ENCODE data around the gene NUF2.
A peak's percentile ranks its signal among the peaks of the same experiment; 100 is the strongest.
"Not testable (repeated sequence)": the region's sequence is repeated elsewhere in the genome, so short reads cannot be mapped to it uniquely, and the experiment has no call there.

The NUF2 gene

DNA sequence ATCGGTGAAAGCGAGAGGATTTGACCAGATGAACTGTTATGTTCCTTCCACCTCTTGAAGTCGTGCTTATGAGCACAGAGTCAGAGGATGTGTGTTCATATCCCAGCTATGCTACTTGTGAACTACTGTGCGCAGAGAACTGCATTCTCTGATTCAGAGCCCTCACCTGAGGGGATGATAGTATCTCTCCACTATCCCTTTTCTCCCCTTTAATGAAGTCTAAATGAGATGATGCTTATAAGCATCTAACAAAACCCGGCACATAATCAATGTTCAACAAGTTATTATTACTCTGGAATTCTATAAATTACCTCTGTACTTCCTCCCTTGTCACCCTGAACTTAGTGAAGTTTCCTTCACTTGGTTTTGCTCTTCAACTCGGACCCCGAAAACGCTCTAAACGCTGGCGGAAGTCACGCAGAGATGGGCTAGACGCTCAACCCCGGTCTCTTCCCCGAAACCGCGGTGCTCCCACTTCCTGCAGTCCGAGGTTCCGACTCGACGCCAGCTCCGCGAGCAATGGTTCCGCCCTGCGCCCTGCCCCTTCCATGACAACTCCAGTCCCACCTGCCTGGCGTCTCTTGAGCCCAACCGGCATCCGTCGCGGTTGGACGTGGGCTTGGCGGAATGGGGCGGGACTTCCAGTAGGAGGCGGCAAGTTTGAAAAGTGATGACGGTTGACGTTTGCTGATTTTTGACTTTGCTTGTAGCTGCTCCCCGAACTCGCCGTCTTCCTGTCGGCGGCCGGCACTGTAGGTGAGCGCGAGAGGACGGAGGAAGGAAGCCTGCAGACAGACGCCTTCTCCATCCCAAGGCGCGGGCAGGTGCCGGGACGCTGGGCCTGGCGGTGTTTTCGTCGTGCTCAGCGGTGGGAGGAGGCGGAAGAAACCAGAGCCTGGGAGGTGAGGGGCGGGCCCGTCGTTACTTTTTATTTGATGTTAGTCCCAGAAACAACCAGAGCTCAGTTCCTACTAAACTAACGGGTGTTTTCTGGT is at the start of gene NUF2:
TSS of gene NUF2 (plus strand) at position 644 of the 995 bp plus-strand sequence. CDS start 4,098 bp downstream, outside the sequence.
- peak; percentile 98 for DNase-seq

DNA sequence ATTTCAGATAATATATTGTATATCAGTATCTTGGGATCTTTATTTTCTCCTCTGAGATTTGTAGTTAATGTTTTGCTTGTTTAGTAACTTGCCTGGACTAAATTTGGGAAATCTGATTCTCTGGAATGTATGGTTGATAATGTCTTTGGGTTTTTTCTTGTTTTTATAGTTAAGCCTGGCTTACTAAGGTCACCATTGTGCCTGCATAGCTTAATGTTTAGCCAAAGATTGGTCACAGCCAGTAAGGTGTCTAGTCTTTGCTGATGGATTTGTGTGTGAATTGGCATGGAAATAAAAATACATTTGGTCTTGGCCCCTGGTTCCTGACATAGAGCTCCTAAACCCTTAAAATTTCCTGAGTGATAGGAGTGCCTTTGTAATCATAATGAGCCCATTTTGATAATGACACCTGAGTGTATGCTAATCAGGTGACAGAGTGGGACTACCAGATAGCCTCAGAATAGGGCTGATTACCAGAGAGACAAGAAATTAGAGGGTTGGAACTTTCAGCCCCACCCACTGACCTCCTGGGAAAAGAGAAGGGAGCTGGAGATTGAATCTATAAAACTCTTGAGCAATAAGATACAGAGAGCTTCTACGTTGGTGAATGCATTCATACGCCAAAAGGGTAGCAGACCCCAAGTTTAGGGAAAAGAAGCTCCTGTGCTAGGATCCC is 47.9 kb upstream of the NUF2 start:
- no peak for DNase-seq

DNA sequence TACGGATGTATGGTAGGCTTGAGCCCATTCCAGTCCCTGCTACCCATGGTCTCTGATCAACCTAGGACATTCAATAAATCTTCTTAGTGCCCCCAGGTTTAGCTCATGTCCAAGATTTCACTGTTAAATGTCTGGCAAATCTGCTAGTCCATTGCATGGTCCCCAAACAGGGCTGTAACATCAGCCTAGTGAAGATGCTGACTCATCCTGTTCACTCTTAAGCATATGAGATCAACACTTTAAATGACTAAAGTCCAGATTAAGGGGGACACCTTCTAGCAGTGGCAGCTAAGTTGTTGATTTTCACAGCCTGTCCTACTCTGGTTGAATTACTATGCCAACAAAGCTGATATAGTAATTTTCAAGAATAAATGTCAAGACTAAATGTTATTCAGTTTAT is 46.5 kb upstream of the NUF2 start:
- no peak for DNase-seq

DNA sequence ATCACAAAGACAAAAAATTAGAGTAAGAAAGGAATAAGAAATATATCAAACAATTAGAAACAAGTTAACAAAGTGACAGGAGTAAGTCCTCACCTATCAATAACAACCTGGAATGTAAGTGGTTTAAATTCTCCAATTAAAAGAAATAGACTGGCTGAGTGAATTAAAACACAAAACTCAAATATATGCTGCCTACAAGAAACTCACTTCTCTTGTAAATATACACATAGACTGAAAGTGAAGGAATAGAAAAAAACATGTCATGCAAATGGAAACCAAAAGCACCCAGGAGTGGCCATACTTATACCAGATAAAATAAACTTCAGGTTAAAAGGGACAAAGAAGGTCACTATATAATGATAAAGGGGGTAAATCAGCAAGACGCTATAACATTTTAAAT is 43.2 kb upstream of the NUF2 start:
- no peak for DNase-seq

DNA sequence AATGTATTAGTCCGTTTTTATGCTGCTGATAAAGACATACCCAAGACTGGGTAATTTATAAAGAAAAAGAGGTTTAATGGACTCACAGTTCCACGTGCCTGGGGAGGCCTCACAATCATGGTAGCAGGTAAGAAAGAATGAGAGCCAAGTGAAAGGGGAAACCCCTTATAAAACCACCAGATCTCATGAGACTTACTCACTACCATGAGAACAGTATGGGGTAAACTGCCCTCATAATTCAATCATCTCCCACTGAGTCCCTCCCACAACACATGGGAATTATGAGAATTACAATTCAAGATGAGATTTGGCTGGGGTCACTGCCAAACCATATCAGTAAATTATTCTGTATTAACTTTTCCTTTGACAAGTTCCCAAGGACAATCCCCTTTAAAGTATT is 36.9 kb upstream of the NUF2 start:
- not testable (repeated sequence) for DNase-seq

DNA sequence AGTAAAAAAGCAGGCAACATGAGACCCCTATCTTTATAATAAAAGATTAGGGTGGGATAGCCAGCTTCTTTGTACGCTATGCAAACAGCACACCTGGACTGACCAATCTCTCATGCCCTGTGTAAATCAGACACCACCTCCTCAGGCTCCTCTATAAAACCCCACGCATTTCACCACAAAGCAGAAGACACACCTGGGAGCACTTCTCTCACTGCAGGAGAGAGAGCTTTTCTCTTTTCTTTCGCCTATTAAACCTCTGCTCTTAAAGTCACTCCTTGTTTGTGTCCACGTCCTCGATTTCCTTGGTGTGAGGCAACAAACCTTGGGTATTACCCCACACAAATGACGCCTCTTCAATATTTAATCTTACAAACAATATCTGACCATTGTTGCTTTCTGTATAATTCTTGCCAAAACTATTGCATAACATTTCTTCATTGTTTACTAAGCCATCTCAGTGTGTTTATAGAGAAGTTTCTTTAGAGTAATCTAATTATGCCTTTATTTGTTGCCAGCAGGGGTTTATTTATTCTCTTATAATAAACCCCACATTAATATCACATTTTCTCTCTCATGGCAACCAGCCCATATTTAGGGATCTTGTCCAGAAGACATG is 31.6 kb upstream of the NUF2 start:
- DNase-seq, result no peak

DNA sequence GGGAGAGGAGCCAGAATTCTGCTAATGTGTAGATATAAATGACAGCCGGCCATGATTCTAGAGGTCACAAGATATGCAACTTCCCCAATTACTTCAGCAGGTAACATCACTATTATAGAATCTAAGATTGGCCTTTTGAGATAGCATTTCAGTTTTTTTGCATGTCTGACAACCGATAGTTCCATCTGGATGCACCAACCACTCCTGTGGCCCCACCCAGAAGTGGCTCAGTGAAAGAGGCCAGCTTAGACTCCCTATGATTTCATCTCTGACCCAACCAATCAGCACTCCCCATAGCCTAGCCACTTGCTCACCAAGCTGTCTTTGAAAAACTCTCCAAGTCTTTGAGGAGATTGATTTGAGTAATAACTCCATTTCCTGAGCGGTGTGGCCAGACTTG is 30.3 kb upstream of the NUF2 start:
- DNase-seq, result no peak

DNA sequence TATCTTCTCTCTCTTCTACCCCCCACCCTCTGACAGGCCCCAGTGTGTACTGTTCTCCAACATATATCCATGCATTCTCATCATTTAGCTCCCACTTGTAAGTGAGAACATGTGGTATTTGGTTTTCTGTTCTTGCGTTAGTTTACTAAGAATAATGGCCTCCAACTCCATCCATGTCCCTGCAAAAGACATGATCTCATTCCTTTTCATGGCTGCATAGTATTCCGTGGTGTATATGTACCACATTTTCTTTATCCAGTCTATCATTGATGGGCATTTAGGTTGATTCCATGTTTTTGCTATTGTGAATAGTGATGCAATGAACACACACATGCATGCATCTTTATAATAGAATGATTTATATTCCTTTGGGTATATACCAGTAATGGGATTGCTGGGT is 29.6 kb upstream of the NUF2 start:
- not testable (repeated sequence) for DNase-seq

DNA sequence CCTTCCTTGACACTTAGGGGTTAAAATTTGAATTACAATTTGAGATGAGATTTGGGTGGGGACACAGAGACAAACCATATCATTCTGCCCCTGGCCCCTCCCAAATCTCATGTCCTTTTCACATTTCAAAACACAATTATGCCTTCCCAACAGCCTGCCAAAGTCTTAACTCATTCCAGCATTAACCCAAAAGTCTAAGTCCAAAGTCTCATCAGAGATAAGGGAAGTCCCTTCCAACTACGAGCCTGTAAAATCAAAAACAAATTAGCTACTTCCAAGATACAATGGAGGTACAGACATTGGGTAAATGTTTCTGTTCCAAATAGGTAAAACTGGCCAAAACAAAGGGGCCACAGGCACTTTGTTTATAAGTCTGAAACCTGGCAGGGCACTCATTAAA is 28.3 kb upstream of the NUF2 start:
- not testable (repeated sequence) for DNase-seq

DNA sequence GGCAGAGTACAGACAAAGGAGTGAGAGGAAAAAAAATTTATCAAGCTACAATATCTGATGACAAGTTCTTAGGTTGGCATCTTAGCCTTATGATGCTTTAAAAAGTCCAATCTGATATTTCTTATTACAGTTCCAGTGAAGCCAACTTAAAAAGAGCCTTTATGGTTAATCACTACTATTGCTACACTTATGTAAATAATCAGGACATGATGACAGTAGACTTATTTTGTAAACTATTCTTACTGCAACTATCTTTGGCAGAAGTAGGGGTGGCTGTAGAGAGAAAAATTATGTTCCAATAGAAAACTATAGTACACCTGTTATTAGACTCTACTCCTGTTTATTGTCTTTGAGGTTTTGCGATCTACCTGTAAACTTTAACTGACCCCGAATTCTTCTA is 25.8 kb upstream of the NUF2 start:
- no peak for DNase-seq

DNA sequence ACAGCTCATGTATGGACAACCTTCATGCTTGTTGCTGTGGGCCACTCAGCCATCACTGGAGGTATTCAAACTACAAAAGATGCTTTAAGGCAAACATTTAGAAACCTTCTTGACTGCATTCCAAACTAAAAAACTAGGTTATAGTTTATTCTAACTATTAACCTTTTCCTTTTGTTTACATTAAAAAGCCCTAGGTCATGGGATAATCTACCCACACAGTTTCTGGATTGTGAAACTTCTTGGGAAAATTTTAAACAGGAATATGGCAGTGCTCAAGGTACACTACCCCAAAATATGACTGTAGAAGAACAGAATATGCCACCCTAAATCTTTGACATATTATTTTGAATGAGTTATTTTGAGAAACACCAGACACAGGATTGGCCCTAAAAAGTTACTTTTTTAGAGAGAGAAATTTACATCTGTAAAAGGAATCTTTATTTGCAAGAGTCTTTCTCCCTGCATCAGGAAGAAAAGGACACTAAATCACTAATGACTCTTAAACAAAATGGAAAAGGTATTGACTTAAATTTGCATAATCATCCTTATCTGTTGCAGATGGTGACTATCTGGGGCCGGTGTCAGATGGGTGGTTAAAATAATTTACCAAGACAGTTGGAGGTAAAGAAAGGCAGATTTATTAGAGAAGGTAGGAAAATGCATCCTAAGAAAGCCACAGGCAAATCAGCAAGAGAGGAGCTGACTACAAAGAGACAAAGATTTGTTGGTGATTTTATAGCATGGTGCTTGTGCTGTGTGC is 25.1 kb upstream of the NUF2 start:
- DNase-seq, result no peak

DNA sequence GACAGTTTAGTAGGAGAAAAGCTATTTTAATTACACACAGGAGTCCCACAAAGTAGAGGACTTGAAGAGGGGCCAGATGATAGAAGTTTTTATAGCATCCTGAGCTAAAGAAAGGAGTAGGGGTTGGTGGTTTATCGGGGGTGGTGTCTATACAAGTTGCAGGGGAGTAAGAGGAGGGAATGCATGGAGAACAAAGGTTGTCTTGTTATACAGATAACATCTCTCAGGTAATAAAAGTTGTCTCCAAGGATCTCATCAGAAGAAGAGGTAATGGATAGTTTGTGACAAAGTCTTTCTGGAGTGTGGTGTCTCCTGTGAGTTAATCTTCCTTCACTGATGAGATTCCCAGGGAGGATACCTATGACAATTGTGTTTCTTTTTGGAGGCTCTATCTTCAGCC is 23.4 kb upstream of the NUF2 start:
- no peak for DNase-seq

DNA sequence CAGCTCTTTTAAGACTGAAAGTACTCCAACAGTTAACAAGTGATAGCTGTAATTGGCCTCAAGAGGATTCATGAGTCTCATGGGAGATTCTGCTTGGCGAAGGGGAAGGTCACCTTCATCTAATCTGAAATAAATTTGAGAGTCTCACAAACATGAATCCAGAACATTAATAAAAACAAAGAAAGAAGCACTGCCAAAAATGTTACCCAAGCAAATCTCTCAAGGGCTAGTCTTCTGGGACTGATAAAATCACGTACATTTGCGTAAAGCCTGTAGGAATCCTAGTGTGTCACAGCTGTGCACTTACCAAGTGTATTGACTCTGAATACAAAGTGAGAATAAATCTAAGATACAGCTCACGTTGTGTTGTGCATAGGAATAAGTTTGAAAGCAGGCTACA is 21.2 kb upstream of the NUF2 start:
- no peak for DNase-seq

DNA sequence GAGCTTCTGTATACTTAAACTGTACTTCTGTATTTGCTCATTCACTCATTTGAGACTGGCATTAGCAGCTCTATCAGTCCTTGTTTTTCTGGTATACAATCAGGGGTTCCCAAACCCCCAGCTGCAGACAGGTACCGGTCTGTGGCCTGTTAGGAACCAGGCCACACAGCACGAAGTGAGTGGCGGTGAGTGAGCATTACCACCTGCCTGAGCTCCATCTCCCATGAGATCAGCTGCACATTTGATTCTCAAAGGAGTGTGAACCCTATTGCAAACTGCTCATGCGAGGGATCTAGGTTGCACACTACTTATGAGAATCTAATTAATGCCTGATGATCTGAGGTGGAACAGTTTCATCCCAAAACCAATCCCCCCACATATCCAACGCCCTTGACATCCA is 18.2 kb upstream of the NUF2 start:
- no peak for DNase-seq

DNA sequence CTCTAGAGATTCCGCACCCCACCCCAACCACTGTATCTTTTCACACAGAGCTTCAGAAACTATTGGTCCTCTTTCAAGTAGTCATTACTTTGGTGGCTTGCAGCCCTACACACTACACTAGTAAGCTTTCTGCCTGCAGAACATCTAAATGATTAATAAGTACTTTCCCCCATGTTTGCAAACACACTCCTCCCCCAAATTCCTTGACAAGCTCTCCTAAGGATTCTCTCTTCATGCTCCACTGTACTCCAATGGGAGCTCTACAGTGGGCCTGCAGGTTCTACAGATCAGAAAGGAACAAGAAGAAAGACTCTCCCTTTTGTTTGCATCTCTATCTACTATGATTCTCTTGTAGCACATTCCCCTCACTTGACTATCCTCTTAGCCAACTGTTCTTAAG is 16.3 kb upstream of the NUF2 start:
- no peak for DNase-seq

DNA sequence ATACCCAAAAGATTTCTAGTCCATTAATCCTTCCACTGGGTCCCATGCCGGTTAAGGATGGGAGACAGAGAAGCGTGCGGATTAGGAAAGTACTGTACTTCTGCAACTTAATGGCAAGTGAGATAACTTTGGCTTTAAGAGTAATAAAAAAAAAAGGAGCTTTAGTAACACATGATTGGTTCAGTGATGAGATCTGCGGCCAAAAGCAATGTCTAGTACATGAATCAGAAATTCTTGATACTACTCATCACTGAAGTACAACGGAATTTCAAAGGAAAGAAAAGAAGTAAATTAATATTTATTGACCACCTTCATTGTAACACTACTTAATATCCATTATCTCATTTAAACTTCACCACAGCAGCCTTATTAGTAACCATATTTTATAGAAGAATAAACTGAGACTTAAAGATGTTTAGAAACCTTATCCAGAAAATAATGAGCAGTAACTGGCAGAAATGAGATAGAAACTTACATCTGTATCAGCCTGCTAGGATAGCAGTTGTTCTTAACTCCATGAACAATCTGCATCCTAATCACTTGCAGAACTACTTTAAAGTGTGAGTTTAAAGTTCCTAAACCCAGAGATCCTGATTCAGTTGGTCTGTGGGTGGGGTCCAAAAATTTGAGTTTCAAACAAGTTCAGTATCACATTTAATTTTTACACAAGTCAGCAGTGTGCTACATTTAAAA is 14.1 kb upstream of the NUF2 start:
- no peak for DNase-seq

DNA sequence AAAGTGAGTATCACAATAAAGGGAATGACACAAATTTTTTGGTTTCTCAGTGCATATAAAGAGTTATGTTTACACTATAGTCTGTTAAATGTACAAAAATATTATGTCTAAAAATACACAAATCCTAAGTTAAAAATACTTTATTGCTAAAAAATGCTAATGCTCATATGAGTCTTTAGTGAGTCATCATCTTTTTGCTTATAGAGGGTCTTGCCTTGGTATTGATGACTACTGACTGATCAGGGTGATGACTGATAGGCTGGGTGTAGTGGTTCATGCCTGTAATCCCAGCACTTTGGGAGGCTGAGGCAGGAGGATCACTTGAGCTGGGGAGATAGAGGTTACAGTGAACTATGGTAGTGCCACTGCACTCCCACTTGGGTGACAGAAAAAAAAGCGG is 12.9 kb upstream of the NUF2 start:
- DNase-seq, result no peak

DNA sequence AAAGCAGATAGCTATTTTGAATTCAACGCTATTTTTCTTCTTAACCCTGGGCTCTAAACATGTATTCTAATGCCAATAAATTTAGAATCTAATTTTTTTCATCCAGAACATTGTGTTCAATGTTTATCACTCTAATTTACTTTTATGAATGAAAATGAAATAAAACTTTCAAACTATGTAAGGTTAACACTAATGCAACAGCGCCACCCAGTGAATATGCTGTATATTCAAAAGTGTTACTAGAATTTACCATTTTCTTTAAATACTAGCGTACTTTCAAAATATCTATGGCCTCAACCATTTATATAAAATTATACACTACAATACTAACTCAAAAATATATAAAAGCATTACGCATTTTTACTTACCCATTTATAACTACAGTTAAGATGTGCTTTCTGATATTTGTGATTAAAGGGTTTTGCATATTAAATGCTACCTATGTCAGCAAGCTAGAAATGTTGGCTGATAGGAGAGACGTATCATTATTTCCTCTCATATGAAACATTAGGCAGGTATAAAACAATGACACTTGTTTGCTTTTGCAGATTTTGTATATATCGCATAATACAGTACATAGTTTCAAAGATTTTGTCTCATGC is 5.9 kb upstream of the NUF2 start:
- DNase-seq, result peak; percentile 55

DNA sequence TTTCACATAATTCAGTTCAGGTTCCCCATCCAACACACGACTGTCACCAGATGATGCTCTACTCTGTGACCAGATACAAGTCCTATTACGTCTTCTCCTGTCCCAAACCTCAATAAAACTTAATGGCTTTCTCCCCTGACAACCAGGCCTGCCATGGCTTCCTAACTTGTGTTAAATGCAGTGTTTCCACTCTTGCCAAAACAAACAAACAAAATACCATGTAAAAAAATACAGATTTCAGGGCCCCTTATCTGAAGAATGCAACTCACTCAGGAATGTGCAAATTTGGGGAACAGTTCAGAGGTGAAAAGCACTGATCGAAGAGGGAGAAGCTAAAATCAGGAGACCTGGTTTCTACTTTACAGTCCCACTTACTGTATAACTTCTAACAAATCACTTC is 863 bp upstream of the NUF2 start:
- no peak for DNase-seq

DNA sequence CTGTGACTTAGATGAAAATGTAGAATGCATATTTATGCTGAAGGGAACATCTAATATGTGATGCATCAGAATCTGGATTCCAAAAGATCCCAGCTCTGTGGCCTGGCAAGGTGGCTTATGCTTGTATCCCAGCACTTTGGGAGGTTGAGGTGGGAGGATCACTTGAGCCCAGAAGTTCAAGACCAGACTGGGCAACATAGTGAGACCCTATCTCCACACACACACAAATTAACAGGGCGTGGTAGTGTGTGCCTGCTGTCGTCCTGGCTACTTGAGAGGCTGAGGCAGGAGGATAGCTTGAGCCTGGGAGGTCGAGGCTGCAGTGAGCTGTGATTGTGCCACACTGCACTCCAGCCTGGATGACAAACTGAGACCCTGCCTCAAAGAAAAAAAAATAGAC is 1.6 kb downstream of the NUF2 start:
- not testable (repeated sequence) for DNase-seq

DNA sequence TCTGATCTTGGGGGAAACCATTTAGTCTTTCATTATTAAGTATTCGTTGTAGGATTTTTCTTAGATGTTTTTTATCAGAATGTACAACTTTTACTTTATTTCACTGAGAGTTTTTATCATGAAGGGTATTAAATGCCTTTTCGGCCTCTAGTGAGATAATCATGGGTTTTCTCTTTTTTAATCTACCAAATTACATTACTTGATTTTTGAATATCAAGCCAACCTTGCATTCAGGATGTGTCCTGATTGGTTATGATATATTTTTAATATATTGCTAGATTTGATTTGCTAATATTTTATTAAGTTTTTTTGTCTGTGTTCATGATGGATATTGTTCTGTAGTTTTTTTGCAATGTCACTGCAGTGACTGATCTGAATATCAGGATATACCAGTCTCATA is 9.4 kb downstream of the NUF2 start:
- DNase-seq, result no peak

DNA sequence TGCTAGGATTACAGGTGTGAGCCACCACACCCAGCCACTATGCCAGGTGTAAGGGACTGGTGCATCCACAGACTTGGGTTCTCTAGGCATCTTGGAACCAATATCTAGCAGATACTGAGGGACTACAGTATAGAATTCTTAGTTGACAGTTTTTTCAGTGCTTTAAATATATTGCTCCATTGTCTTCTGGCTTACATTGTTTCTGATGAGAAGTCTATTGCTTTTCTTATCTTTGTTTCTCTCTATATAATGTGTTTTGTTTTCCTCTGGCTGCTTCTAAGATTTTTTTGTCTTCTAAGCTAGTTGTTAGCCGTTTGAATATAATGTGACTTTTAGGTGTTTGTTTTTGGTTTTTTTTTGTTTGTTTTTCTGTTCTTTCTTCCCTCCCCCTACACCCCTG is 13.5 kb downstream of the NUF2 start:
- no peak for DNase-seq

Data from activated CD4-positive, alpha-beta T cell treated with anti-CD3 and anti-CD28 coated beads for 48 hours (primary cell).